ENCODE measurements around the gene PPP6R2. TPM values are rescaled to one million over a fixed set of nuclear protein-coding genes. Genes with fewer than 3 reads are reported as not detected.
A peak's percentile ranks its signal among the peaks of the same experiment; 100 is the strongest.

Gene PPP6R2
- total RNA-seq, 1 experiment from 2014 or later = 42.6 TPM

DNA sequence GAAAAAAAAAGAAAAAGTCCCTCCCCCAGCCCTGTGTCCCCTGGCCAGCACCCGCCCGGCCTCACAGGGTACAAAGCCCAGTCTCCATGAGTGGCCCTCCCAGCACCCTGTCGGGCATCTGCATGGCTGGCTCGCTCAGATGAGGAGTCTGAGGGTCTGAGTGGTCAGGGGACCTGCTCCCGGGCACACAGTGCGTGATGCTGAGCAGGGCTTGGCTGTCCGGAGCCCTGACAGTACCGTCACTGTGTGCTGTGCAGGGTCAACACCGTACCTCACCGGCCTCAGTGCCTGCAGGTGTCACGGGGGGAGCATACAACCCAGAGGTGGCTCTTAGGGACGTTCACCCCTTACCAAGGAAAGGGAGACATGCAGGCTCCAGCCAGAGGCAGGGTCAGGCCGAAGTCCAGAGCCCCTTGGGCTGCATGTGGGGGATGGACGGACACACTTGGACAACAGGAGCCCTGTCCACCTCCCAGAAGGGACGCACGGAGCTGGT lies 32.1 kb upstream of the PPP6R2 start:
- H2AFZ ChIP-seq (ENCODE audit: low read length) = no peak overlapping the region
- TF ChIP-seq, protein P1, sequence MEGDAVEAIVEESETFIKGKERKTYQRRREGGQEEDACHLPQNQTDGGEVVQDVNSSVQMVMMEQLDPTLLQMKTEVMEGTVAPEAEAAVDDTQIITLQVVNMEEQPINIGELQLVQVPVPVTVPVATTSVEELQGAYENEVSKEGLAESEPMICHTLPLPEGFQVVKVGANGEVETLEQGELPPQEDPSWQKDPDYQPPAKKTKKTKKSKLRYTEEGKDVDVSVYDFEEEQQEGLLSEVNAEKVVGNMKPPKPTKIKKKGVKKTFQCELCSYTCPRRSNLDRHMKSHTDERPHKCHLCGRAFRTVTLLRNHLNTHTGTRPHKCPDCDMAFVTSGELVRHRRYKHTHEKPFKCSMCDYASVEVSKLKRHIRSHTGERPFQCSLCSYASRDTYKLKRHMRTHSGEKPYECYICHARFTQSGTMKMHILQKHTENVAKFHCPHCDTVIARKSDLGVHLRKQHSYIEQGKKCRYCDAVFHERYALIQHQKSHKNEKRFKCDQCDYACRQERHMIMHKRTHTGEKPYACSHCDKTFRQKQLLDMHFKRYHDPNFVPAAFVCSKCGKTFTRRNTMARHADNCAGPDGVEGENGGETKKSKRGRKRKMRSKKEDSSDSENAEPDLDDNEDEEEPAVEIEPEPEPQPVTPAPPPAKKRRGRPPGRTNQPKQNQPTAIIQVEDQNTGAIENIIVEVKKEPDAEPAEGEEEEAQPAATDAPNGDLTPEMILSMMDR (conservative IDR thresholded peaks at IDR 0.05) = no peak
- H3K4ac ChIP-seq (ENCODE audit: low read depth, low read length) = no peak overlapping the region
- peaks cover 5% of the 10 kb centered on the region for H3K23me2 ChIP-seq (ENCODE audit: insufficient read length, low read depth, low read length, poor library complexity, severe bottlenecking)
- no peak overlapping the region for H3K9ac ChIP-seq (ENCODE audit: extremely low read depth, insufficient read length, low read length)
- no CpG with 5 or more reads among the region's 16 CpGs for WGBS (ENCODE audit: extremely low coverage, insufficient read length, low lambda C conversion rate)
- peak overlapping the region; percentile 29 for H3K18ac ChIP-seq (ENCODE audit: insufficient read length, low read depth, low read length)
- no peak overlapping the region for H4K91ac ChIP-seq (ENCODE audit: insufficient read length, low read depth, low read length)
- peaks cover 16 to 18% of the 10 kb centered on the region in 2 experiments for H3K4me1 Mint-ChIP-seq
- H3K79me1 ChIP-seq (ENCODE audit: insufficient read depth, low read depth, low read length, poor library complexity, severe bottlenecking) = no peaks in the 10 kb centered on the region
- no peak overlapping the region for H2BK5ac ChIP-seq (ENCODE audit: insufficient read length, low read length)
- H3K14ac ChIP-seq (ENCODE audit: insufficient read depth, low read length) = no peak overlapping the region; the same call in 1 of the 2 replicates
- H3K9me3 ChIP-seq (ENCODE audit: control insufficient read depth, low read depth, low read length) = no peaks in the 10 kb centered on the region
- H3K27me3 ChIP-seq (ENCODE audit: insufficient read depth, low read length) = no peaks in the 10 kb centered on the region
- no peak overlapping the region for H2BK12ac ChIP-seq (ENCODE audit: insufficient read length, low read depth, low read length)
- no peaks in the 10 kb centered on the region; the same call in 1 of the 2 replicates for H3K4me1 ChIP-seq (ENCODE audit: insufficient read depth, low read length)
- H3K9me3 Mint-ChIP-seq = no peaks in the 10 kb centered on the region
- H3T11ph ChIP-seq (ENCODE audit: low read length) = no peak overlapping the region
- peaks cover 9% of the 10 kb centered on the region for H3K27me3 Mint-ChIP-seq (ENCODE audit: low read depth)
- H3K4me2 ChIP-seq (ENCODE audit: insufficient read depth, insufficient read length, low read length) = no peak overlapping the region
- no peak overlapping the region for H2BK120ac ChIP-seq (ENCODE audit: low read depth, low read length, poor library complexity, severe bottlenecking)
- no peak overlapping the region for H4K8ac ChIP-seq (replicated peaks; ENCODE audit: insufficient read length, low read depth, low read length)
- no peak overlapping the region for H3K23ac ChIP-seq (ENCODE audit: insufficient read length, low read depth, low read length)
- no peak overlapping the region for H4K5ac ChIP-seq (ENCODE audit: insufficient read length, low read depth, low read length)
- no peak overlapping the region for H3K27ac ChIP-seq (ENCODE audit: insufficient read length, low read depth, low read length)
- H3K27ac Mint-ChIP-seq = no peak overlapping the region
- no peak overlapping the region for H2BK15ac ChIP-seq (ENCODE audit: low read depth, low read length)
- H2BK20ac ChIP-seq (ENCODE audit: low read depth, low read length, poor library complexity, severe bottlenecking) = no peak overlapping the region
- no peaks in the 10 kb centered on the region for H3K79me2 ChIP-seq (ENCODE audit: insufficient read depth, low read length)
- peaks cover 2% of the 10 kb centered on the region for H4K20me1 ChIP-seq (ENCODE audit: control insufficient read depth, insufficient read depth, insufficient read length)
- H3K56ac ChIP-seq (ENCODE audit: insufficient read length, low read depth, low read length) = no peak overlapping the region
- no peak overlapping the region for H3K4me3 Mint-ChIP-seq
- H3K36me3 Mint-ChIP-seq (ENCODE audit: insufficient read depth in 1 of 3, low read depth in 3 of 3) = no peaks in the 10 kb centered on the region; a peak in 1 of 7 replicates
- no peak overlapping the region for H2AK5ac ChIP-seq (ENCODE audit: insufficient read length, low read length)
- DNase-seq = no peak

Measured in H9 (cell line).